Epithelial cell of proximal tubule (primary cell): ENCODE measurements around the gene ATG16L1. TPM values are rescaled to one million over a fixed set of nuclear protein-coding genes. Genes with fewer than 3 reads are reported as not detected.

Source experiments
- DNase-seq: peaks from one replicate; pipeline ENCODE4 v3.0.0-alpha.2; 2011; ENCODE audit warnings: low read depth
- H3K4me3 ChIP-seq: 2 replicates; pipeline ENCODE4 v1.5.1; 2011; ENCODE audit warnings: low read depth, mild to moderate bottlenecking, low read length
- CTCF ChIP-seq: conservative IDR thresholded peaks from 2 replicates; pipeline ENCODE4 v1.5.1; 2012; ENCODE audit warnings: low read depth, mild to moderate bottlenecking, low read length
- total RNA-seq: library from RNA; depleted of rRNA; stranded (reverse); fragments of >200 nt; gene quantifications from 2 replicates; pipeline ENCODE4 v1.2.3, GENCODE V29; 2015

ATG16L1 gene
- total RNA-seq, 1 donor from 2014 or later, result 29.9 TPM

GRCh38 chr2:233263045-233263570, 11.6 kb downstream of the ATG16L1 start:
- no peak for DNase-seq
- no peak for TF ChIP-seq CTCF
- no peak overlapping the region for H3K4me3 ChIP-seq

GRCh38 chr2:233264667-233265066, 13.2 kb downstream of the ATG16L1 start:
- DNase-seq, result no peak
- TF ChIP-seq CTCF, result no peak
- H3K4me3 ChIP-seq, result no peak overlapping the region

GRCh38 chr2:233265899-233266431, 14.5 kb downstream of the ATG16L1 start:
- no peak overlapping the region for H3K4me3 ChIP-seq
- no peak for TF ChIP-seq CTCF
- DNase-seq, result peak; percentile 92

- no peak for DNase-seq
- no peak for TF ChIP-seq CTCF
- no peak overlapping the region for H3K4me3 ChIP-seq
Observed at GRCh38 chr2:233266481-233266880, 15.0 kb downstream of the ATG16L1 start.

- no peak overlapping the region for H3K4me3 ChIP-seq
- DNase-seq, result no peak
- no peak for TF ChIP-seq CTCF
Observed at GRCh38 chr2:233267516-233268245, 16.2 kb downstream of the ATG16L1 start.

GRCh38 chr2:233270366-233270765, 18.9 kb downstream of the ATG16L1 start:
- TF ChIP-seq CTCF, result no peak
- no peak overlapping the region for H3K4me3 ChIP-seq
- DNase-seq, result no peak
